GM19395 (cell line): Measurements from ENCODE around the gene CYP2U1.

Experiments used
- ATAC-seq: cut with Tn5 transposase; IDR thresholded peaks from one replicate; pipeline ENCODE4 v1.9.1; 2021; ENCODE audit warnings: mild to moderate bottlenecking, moderate library complexity; ENCODE audit not compliant: unreplicated experiment

CYP2U1 gene

DNA sequence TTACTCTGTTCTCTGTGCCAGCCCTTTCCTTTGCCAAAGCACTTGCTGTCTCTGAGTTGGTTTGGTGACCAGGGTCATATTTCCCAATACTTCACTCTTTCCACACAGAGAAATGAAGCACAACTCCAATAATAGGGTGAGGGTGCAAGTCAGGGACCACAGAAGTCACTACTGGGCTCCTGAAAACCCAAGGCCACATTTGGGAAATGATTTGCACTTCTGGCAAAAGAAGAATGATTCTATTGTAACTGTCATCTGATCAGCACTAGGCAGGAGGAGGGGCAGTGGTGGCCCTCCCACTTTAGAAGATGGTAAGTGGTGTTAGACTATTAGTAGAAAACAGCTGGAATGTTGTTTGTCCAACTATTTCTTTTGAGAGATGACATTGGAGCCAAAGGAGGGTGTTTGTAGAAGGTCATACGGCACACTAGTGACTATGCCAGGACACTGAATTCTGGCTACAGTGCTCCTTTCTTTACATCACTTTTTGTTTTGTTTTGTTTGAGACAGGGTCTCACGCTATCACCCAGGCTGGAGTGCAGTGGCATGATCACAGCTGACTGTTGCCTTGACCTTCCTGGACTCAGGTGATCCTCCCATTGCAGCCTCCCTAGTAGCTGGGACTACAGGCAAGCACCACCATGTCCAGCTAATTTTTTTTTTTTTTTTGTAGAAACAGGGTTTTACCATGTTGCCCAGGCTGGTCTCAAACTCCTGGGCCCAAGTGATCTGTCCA lies 47.5 kb downstream of the CYP2U1 start:
- ATAC-seq: no peak

DNA sequence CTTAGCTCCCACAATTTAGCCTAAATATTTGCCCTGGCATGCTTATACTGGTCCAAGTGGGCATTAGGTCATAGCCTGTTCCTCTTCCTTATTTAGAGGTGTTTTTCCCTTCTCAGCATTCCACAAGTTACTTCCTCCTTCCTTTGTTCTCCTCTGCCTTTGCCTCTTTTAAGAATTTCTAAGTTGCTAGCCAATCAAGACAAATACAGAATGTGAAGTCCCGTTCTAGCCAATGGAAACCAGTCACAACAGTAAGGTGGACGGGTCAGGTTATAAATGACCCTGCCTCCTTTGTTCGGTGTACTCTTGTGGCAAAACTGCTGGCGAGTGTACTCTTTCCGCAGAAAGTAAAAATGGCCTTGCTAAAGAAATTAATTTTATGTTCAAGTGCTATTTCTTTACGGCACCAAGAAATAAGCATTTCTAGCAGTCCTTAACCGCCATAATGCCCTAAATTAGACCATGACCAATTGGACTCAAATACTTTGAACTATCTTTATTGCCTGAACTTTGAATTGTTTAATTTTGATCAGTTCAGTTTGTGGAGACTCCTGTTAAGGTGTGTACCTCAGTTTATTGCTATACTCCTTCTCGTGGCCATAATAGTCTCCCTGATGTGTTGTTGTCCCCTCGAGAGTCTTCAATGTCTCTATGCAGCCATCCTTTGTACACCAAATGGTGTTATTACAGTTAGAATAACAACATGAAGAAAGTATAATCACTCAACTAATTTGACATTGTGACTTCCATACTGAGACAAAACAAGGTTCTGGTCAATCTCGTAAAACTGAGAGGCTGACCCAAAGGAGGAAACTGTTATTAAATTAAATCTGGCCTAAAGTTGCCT lies 56.8 kb downstream of the CYP2U1 start:
- no peak for ATAC-seq

DNA sequence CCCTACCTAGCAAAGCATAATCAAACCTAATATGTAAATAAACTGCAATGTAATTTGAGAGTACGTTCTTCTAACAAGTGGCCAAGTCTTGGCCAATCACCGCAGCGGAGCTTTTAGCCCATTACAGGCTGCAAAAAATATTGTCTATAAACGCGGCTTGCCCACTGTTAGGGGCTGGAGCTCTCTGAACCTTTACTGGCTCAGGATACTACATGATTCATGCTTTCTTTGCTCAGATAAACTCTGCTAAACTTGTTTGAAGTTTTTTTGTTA lies 57.4 kb downstream of the CYP2U1 start:
- no peak for ATAC-seq

GRCh38 chr4:107989162-107989536 lies 57.8 kb downstream of the CYP2U1 start:
- ATAC-seq: peak; percentile 30

DNA sequence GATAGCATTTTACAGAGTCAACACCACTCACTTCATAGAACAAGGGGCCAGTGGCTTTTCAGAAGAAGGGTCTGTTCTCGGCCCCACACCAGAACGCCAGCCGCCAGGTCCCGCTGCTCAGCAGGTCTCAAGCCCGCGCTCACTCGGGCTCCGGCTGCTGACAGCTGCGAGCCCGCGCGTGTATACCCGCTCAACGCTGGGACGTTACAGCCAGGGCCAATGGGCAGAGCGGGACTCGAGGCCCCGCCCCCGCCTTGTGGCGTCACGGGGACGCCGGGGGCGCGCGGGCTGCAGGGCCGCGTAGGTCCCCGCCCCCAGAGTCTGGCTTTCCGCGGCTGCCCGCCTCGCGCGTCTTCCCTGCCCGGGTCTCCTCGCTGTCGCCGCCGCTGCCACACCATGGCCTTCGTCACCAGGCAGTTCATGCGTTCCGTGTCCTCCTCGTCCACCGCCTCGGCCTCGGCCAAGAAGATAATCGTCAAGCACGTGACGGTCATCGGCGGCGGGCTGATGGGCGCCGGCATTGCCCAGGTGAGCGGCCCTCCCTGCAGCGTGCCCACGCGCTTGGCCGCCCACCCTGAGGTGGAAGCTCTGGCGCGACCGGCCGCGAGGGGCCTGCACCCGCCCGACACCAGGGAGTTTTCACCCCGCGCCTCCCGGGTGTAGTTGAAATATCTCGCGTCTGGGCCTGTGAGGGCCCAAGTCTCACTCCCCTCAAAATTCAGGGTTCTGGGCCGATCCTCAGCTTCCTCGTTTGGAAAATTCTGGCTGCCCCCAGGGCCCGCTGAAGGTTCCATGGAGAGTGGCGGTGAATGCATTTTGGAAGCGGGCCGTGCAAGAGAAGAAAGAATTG lies 58.4 kb downstream of the CYP2U1 start, which contains the start of gene HADH:
HADH (plus strand) TSS at position 353 of the 850 bp plus-strand sequence; CDS start at position 397, 44 bp downstream.
- ATAC-seq: peak; percentile 89

DNA sequence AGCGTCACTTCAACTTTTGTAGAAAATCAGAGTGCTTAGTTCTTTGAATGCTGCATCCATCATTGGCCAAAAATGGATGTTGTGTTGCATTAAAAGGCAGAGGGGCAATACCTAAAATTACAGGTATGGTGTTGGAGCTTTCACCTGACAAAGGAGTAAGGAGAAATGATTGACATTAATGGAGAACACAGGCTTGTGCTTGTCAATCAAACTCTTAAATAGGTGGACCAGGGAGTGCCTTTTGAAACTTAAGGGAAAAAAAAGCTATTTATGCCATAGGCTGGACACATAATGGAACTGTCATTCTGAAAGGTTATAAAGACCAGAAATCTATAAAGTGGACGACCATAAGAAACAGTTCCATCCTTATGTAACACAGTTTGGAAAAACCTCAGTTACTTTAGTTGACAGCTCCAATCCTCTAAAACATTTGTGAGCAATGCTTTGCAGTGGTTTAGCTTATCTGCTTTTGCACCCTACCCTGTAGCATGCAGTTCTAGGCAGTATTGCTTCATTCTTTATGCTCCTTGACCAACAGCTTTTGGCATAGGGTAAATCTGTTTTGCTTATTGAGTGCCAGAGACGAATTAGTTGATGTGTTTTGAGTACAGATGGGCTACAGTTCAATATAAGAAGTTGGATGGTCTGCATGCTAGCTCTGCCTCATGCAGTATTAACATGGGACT lies 60.7 kb downstream of the CYP2U1 start:
- ATAC-seq: no peak

GRCh38 chr4:107993969-107994368 lies 62.6 kb downstream of the CYP2U1 start:
- peak; percentile 44 for ATAC-seq

- no peak for ATAC-seq
These were observed 63.5 kb downstream of the CYP2U1 start for GRCh38 chr4:107994894-107995293.

GRCh38 chr4:107996949-107997788 lies 65.8 kb downstream of the CYP2U1 start:
- ATAC-seq: no peak

DNA sequence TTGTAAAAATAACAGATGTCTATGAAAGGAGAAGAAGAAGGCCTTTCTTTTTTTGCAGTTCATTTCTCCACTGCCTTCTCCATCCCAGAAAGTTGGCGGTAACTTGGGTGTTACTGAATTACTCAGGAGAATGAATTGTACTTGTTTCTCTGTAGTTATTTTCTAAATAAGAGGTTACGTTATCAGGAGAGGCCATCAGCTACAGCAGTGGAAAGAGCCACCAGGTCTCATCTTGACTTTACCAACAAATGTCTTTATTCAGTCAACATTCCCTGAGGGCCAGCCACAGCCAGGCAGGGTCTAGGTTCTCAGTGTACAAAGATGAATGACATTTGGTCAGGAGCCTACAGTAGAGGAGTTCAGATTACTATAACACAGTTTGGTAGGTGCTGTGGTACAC lies 66.4 kb downstream of the CYP2U1 start:
- no peak for ATAC-seq

DNA sequence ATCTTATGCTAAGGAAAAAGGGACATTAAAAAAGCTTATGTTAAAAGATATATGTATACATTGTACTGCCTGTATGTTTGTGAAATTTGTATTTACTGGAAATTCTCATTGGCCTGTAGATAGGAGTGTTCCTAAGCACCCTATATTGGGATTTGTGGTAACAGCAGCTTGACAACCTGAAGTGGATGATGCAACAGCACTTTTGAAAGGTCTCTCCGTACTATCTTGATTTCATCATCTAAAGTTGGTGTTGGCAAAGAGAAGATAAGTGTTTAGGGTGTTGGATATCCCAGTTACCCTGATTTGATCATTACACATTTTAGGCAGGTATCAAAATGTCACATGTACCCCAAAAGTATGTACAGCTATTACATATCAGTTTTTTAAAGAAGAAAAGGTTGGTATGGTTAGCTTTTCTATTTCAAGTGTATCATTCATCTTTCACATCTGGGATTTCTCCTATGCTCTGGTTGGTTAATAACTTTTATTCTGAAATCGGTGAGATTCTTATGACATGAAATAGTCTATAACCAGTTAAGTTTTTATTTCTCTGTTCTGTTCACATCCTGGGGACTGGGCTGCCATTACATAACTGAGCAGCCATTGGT lies 68.7 kb downstream of the CYP2U1 start:
- no peak for ATAC-seq

- no peak for ATAC-seq
These were observed 70.3 kb downstream of the CYP2U1 start for GRCh38 chr4:108001540-108002135.
